Sigmoid colon (tissue), 4 donors: ENCODE measurements around the gene ALG9.
"Not testable (repeated sequence)": the region's sequence is repeated elsewhere in the genome, so short reads cannot be mapped to it uniquely, and the experiment has no call there.

Source experiments
- POLR2AphosphoS5 ChIP-seq, 4 donors: sonication (generic); formaldehyde crosslinking; IDR thresholded peaks; one replicate each; pipeline ENCODE4 v1.6.1; 2017; ENCODE audit warnings: antibody characterized with exemption in 4 of 4
- TF ChIP-seq, protein P1 (sequence below), 4 experiments: fragments of 450-650 bp in 3 of 4; fragments of 200-600 bp in 1 of 4; IDR thresholded peaks; one replicate each; pipeline ENCODE4 v1.5.1; 2016 to 2019; ENCODE audit warnings: antibody characterized with exemption in 4 of 4, mild to moderate bottlenecking in 3 of 4, moderate library complexity in 2 of 4

DNA sequence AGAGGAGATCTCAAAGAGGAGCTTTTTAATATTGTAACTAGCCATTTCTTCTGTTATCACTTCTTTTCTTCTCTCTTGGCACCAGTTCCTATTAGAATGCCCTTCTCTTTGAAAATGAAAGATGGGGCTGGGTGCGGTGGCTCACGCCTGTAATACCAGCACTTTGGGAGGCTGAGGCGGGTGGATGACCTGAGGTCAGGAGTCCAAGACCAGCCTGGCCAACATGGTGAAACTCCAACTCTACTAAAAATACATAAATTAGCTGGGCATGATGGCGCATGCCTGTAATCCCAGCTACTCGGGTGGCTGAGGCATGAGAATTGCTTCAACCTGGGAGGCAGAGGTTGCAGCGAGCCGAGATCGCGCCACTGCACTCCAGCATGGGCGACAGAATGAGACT, 87.1 kb downstream of the ALG9 start:
- TF ChIP-seq, protein P1, sequence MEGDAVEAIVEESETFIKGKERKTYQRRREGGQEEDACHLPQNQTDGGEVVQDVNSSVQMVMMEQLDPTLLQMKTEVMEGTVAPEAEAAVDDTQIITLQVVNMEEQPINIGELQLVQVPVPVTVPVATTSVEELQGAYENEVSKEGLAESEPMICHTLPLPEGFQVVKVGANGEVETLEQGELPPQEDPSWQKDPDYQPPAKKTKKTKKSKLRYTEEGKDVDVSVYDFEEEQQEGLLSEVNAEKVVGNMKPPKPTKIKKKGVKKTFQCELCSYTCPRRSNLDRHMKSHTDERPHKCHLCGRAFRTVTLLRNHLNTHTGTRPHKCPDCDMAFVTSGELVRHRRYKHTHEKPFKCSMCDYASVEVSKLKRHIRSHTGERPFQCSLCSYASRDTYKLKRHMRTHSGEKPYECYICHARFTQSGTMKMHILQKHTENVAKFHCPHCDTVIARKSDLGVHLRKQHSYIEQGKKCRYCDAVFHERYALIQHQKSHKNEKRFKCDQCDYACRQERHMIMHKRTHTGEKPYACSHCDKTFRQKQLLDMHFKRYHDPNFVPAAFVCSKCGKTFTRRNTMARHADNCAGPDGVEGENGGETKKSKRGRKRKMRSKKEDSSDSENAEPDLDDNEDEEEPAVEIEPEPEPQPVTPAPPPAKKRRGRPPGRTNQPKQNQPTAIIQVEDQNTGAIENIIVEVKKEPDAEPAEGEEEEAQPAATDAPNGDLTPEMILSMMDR (IDR thresholded peaks at IDR 0.05), result not testable (repeated sequence)
- not testable (repeated sequence) for TF ChIP-seq POLR2AphosphoS5 (IDR thresholded peaks at IDR 0.05)
